HG03039 (cell line): ENCODE measurements around the gene TMSB4X.

ENCODE experiments used
- ATAC-seq: cut with Tn5 transposase; IDR thresholded peaks from one replicate; pipeline ENCODE4 v1.9.1; 2021; ENCODE audit warnings: mild to moderate bottlenecking, moderate library complexity; ENCODE audit not compliant: unreplicated experiment

Gene TMSB4X

DNA sequence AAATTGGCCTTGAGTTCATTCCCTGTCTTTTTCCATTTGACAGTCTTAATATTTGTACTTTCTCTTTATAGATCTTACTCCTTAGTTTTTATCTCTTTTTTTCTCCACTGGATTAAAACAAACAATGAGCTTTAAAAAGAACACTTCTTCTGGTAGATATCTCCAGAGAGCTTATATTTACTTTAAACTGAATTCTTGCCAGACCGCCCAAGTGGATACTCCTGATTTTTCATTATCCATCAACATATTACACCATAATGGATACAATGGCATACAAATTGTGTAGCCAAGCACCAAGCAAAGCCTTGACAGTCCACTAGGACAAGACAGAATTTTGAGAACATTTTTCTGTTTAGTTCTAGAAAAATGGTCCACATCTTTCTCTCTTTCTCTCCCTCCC, 18.9 kb downstream of the TMSB4X start:
- no peak for ATAC-seq

- ATAC-seq = no peak
Observed at GRCh38 chrX:12994321-12994720, 19.4 kb downstream of the TMSB4X start.

GRCh38 chrX:12996934-12997435, 22.1 kb downstream of the TMSB4X start:
- no peak for ATAC-seq

DNA sequence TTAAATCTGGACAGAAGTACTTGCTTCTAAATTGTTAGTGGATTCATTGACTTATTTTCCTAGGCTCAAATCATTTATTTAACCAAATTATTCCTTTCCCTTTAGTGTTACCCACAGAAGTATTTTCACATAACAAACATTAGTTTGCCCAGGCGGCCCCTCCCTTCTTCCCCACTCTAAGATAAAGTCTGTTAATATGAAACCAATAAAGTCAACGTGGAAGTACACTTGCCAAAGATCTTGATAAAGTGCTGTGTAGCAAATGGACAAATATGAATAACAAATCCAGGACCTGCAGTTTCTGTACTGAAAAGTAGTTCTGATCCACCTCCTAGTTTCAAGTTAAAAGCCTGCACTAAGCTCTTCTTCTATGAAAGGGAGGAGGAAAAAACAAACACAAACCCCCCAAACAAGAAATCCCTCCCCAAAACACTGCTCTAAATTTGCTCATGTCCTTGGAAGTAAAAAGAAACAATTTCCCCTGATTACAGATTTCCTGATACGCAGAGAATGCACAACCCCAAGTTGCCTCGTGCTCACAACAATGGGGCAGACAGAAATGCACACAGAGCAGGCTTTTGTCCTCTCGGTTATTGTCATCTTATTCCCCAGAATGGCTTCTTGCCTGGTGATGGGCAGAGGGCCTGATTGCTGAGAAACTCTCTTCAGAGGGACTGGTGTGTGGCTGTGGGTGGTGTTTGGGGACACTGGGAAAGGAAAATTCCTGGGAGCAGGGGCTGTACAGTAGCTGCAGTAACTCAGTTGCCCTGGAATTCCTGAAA, 23.2 kb downstream of the TMSB4X start:
- ATAC-seq = no peak

GRCh38 chrX:12999422-12999821, 24.5 kb downstream of the TMSB4X start:
- ATAC-seq = peak; percentile 42

GRCh38 chrX:13000301-13000811, 25.4 kb downstream of the TMSB4X start:
- no peak for ATAC-seq

GRCh38 chrX:13001097-13001496, 26.2 kb downstream of the TMSB4X start:
- no peak for ATAC-seq

DNA sequence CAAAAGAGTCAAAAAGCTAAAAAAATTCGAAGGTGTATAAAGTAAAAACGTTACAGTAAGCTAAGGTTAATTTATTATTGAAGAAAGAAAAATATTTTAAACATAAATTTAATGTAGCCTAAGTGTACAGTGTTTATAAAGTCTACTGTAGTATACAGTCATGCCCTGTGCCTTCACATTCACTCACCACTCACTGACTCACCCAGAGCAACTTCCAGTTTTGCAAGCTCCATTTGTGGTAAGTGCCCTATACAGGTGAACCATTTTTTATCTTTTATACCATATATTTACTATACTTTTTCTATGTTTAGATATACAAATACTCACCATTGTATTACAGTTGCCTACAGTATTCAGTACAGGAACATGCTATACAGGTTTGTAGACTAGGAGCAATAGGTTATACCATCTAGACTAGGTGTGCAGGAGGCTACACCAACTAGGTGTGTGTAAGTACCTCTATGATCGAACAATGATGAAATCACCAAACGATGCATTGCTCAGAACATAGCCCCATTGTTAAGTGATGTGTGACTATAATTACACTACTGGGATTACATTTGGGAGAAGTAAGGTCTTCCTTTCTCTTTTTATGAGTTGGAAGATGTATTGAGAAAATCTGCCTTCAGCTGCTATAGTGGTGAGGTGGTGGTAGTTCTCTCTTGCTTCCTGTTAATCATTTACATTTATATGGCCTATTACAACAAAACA, 27.2 kb downstream of the TMSB4X start:
- ATAC-seq = no peak

DNA sequence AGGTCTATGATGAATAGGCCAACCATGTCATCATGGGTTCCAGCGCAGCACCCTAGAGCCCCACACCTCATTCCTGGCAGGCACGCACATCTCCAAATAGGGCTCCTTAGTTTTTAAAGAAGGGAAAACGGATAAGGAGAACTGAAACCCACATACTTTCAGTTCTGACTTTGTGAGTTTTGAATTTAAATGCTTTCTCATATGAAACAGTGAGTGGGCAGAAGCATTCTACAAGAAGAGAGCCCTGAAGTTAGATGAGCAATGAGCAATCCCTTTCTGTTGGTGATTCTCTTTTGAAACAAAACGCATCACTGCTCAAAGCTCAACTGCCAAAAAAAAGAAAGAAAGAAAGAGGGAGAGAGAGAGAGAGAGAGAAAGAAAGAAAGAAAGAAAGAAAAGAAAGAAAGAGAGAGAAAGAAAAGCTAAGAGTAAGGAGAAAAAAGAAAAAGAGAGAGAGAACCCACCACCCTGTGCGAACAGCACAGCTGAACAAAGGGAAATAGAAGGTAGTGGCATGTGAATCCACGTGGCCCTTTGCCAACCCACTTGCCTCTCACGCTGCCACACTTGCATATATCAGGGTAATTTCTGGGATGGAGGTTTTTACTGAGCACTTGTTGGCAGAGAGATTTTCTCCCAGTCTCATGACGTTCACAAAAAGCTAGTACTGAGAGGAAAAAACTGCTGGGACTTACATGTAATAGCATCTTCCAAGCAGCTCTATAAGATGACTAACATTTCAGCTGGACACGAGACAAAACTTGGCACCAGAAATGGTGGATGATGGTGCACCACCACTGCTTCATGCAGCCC, 31.0 kb downstream of the TMSB4X start:
- ATAC-seq = peak; percentile 53

GRCh38 chrX:13007519-13008188, 32.7 kb downstream of the TMSB4X start:
- no peak for ATAC-seq

DNA sequence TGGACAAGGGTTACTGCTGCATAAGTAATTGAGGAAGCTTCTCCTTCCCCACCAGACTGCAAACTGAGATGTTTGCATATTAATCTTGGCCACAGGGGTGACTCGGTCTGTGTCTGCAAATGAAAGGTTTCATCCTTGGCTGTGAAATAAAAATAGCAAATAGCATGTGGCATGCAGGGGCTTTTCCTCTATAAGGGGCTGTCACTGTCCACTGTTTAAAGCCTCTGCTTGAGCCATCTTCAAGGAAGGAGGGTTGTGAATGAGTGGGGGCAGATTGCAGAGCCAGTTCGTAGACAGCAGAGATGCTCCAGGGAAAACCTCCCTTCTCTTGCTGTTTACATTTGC, 33.3 kb downstream of the TMSB4X start:
- no peak for ATAC-seq

DNA sequence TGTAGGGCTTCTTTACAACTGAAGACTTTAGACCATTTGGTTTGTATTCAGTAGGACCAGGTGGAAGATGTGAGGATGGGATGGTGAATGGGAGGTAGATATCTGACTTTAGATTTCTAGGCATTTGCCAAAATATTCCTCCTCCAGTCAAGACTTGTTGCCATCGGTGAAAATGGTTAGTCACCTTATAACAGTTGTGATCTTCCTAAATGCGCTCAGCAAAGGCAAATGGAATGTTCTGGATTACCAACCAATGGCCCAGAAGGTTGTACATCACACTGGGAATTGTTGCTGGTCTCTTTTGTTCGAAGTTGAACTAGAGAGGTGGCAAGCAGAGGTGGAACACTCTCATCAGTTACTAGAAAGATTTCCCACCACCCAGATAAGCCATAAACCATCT, 33.9 kb downstream of the TMSB4X start:
- no peak for ATAC-seq

GRCh38 chrX:13009273-13009672, 34.4 kb downstream of the TMSB4X start:
- no peak for ATAC-seq

GRCh38 chrX:13009844-13010243, 34.9 kb downstream of the TMSB4X start:
- ATAC-seq = no peak

DNA sequence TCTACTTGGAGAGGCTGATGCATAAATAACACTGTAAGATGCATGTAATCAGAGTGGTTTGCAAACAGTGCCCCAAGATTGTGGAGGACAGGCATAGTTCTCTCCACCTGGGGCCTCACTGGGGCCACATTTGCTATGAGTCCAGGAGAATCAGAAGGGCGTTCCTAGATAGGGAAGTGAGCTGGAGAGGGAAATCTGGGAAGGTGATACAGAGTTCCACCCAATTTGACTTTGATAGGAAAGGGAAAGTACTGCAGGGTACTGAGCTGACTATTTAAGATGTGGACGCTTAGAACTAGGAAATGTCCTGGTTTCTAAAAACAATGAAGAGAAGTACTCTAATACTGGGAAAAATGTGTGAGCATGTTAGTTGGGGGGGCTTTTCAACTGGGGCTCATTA, 35.6 kb downstream of the TMSB4X start:
- no peak for ATAC-seq

DNA sequence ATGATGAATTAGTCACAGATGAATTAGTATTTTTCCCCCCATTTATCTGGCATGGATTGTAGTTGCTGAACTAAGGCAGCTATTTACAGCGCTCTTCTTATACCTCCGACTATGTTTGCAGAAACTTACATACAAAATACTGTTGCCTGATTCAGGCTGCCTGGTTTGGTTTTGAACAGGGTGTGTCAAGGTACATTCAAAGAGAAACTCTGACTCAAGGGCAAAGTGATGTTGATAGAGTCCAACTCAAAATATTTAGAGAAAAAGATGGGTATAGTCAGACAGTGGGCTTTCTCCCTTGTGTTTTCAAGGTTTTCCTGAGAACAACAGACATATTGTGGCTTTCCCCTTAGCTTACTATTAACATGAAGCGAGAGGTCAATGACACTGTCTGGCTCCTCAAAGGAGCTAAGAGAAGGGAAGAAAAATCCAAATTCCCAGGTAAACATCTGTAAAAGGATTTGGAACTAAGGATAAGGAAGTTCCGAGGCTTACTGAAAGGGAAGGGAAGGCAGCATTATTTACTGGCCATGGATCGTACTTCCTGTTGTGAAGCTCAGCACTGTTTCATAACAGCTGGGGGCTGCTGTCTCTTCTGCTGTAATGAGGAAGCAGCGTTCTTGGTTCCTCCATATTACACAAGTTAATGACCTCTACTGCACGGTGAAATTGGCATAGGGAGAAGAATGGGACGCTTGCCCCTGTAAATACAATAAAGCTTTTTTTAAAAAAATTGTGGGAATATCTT, 38.6 kb downstream of the TMSB4X start:
- peak; percentile 67 for ATAC-seq

DNA sequence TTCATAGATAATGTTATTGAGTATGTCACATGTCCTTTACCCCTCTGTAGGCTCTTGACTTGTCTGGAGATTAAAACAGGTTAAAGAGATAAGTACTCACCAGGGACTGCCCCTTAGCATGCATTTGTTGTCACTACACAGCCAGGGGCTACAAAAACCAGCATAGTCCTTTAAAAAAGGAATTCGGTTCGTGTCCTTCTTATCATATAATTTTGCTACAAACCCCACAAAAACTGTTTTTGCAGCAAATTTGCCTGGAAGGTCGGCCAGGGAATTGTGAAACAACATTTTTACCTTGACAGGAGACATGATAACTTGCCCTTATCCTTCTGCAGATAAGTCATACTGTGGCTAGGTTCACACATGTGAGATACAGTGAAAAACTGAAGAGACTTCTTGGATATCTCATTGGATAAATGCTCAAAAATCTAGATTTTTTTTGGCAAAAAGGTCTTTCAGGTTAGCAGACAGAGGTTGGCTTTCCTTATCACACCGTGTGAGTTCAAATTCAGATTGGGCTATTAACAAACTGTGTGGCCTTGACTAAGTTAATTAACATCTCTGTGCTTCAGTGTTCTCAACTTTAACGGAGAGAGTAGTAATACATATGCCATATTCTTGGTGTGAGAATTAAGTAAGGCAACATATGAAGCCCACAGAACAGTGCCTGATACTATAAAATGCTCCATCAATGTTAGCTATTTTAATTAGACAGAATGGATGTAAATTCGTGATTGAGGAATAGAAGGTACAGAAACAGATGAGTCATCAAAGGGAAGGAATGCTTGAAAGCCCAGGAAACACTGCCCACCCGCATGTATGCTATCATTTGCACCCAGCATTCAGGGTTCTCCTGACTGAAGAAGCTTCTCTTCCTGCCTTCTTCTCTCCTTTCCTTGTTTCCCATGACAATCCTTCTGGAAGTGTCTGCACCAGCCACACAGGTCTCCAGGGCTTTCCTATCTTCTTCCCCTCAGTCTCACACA, 39.5 kb downstream of the TMSB4X start:
- peak; percentile 18 for ATAC-seq

DNA sequence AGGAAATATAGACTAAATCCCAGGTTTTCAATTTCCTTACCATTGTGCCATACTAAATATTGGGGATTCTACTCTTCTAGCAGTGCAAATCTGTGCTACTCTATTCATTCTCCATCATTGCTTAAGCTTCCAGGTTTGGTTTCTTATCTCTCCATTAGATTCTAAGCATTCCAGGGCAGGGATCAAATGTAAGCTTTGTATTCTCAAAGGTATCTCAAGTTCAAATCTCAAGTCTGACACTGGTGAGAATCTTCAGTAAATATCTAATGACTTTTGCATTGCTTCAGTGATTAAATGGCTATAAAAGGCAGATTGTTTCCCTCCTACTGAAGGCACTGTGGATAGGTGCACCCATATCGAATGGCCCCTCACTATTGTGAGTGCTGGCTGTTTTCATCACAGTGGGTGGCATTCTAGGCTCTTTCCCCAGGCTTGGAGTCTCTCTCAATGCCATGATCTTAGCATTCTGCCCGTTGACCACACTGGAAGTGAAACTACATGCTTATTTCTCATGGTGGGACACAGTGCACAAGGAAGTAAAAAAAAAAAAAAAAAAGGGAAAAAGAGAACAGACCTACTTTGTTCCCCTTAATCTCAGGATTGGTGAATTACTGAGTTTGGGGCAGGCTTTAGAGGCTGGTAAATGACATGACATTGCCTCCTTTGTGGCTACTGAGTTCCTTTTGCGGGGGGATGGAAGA, 40.8 kb downstream of the TMSB4X start:
- no peak for ATAC-seq
